Rectal smooth muscle tissue (tissue), 1 donor: Measurements from ENCODE around the gene DHCR7.
A peak's percentile ranks its signal among the peaks of the same experiment; 100 is the strongest.

Experiments
- H3K27ac ChIP-seq: one replicate; pipeline ENCODE4 v1.7.0; 2013; ENCODE audit warnings: low read depth, low read length, inconsistent platforms
- H3K27me3 ChIP-seq: one replicate; pipeline ENCODE4 v1.7.0; 2013; ENCODE audit warnings: low read length; ENCODE audit not compliant: control insufficient read depth, insufficient read depth
- H3K36me3 ChIP-seq: one replicate; pipeline ENCODE4 v1.7.0; 2013; ENCODE audit warnings: low read length; ENCODE audit not compliant: control insufficient read depth, insufficient read depth
- H3K4me1 ChIP-seq: one replicate; pipeline ENCODE4 v1.7.0; 2013; ENCODE audit warnings: low read length; ENCODE audit not compliant: control insufficient read depth, insufficient read depth
- H3K4me3 ChIP-seq: one replicate; pipeline ENCODE4 v1.7.0; 2013; ENCODE audit warnings: low read length
- H3K9ac ChIP-seq: one replicate; pipeline ENCODE4 v1.7.0; 2013; ENCODE audit warnings: low read length

Gene DHCR7

DNA sequence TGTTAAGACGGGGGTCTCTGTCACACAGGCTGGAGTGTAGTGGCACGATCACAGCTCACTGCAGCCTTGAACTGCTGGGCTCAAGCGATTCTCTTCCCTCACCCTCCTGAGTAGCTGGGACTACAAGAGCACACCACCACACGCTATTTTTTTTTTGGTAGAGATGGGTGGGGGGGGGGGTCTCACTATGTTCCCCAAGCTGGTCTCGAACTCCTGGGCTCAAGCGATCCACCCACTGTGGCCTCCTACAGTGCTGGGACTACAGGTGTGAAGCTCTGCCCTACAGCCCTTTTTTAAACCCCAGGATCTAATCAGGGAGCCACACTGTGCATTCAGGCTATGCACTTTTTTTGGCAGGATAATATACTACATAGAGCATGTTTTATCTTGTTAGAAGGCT, 1.4 kb upstream of the DHCR7 start:
- Histone ChIP-seq H3K27ac (no peak overlapping the region), H3K9ac (no peak overlapping the region), H3K4me1 (peaks cover 3% of the 10 kb centered on the region), H3K4me3 (peak overlapping the region; percentile 89), H3K27me3 (no peaks in the 10 kb centered on the region), H3K36me3 (no peaks in the 10 kb centered on the region)

- Histone ChIP-seq H3K27ac (no peak overlapping the region), H3K4me1 (no peaks in the 10 kb centered on the region), H3K9ac (no peak overlapping the region), H3K4me3 (peak overlapping the region; percentile 89), H3K36me3 (peaks cover 6% of the 10 kb centered on the region), H3K27me3 (no peaks in the 10 kb centered on the region)
Measured at GRCh38 chr11:71447791-71448256, 369 bp downstream of the DHCR7 start.

DNA sequence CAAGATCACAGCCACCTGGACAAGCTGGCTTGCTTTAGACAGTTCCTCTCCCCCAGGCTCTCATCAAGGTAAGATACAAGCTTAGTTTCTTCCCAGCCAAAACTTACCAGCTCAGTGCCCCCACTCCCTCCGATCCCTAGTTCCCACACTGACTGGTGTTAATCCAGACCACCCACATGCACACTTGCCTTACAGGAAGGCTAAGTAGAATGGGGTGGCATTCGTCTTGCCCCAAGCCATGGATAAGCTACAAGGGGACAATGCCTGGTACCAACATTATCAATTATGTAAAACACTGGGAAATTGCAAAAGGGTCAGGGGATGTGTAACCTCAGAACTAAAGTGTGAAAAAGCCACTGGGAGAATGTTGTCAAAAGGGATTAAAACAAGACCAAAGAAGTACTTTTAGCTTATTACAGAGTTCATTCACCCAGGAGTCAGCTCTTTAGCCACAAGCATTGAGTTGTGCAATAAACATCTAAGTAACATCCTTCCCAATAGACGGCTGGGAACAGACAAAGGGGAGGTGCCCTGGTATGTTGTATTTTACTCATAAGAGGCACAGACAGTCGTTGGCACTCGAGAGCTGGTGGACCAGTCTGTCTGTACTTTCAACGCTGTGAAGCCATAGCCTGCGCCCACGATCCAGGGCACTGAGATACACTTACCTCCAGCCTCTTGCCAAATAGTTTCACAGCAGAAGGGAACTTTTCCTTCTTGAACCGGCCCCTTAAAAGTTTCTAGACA, 1.1 kb downstream of the DHCR7 start:
- H3K27me3 ChIP-seq: no peaks in the 10 kb centered on the region
- H3K4me1 ChIP-seq: no peaks in the 10 kb centered on the region
- H3K27ac ChIP-seq: no peak overlapping the region
- no peak overlapping the region for H3K9ac ChIP-seq
- H3K36me3 ChIP-seq: peaks cover 6% of the 10 kb centered on the region
- peak overlapping the region; percentile 89 for H3K4me3 ChIP-seq

DNA sequence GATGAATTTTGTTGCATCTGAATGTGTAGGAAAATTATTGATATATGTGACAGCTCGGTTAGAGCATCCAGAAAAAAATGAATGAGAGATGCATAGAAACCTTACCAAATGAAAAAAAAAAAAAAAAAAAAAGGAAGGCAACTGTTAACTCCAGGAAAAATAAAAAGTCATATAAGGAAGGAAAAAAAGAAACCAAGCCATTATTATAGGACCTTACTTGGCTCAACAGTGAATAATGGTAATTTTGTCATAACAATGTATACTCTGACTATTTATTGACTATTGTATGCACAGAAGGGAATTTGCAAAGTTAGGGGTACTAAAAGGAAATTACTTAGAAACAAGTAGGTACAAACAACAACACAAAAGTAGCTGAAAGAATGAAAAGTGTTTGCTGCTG, 2.0 kb downstream of the DHCR7 start:
- H3K27ac ChIP-seq: no peak overlapping the region
- no peaks in the 10 kb centered on the region for H3K4me1 ChIP-seq
- H3K27me3 ChIP-seq: no peaks in the 10 kb centered on the region
- peaks cover 7% of the 10 kb centered on the region for H3K36me3 ChIP-seq
- no peak overlapping the region for H3K9ac ChIP-seq
- no peak overlapping the region for H3K4me3 ChIP-seq

- H3K36me3 ChIP-seq: peaks cover 15% of the 10 kb centered on the region
Measured at GRCh38 chr11:71444811-71445210, 3.4 kb downstream of the DHCR7 start.

DNA sequence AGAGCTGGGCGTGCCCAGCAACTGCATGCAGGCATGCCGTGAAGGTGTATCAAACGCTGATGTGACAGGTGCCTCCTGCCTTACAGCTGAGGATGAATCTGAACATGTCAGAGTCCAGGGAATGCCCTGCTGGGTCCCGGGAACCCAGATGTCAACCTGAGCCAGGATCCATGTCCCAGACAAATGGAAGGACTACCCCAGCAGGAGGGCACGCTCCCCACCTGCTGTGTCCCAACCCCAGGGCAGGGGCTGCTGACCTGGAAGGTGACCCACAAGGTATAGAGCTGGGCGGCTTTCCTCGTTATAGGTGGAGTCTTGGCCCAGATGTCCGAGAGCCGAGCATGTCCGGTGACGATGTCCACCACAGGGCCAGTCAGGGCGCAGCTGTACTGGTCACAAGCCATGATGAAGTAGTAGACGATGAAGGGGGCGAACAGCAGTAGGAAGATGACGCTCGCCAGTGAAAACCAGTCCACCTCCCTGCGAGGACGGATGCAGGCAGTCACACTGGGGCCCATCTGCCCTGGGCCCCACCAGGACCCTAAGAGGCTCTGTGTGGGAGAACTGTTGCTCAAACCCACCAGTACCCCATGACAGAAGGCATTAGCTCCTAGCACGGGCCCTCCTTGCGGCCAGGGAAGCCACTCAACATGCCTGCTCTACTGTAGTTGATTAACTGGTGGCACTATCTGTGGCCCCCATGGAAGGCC, 4.3 kb downstream of the DHCR7 start:
- Histone ChIP-seq H3K27ac (no peak overlapping the region), H3K36me3 (peaks cover 17% of the 10 kb centered on the region)

More at GRCh38 chr11:71444811-71445210, 3.4 kb downstream of the DHCR7 start:
- Histone ChIP-seq H3K27me3 (no peaks in the 10 kb centered on the region), H3K4me3 (no peak overlapping the region), H3K9ac (no peak overlapping the region), H3K27ac (no peak overlapping the region), H3K4me1 (no peaks in the 10 kb centered on the region)

DNA sequence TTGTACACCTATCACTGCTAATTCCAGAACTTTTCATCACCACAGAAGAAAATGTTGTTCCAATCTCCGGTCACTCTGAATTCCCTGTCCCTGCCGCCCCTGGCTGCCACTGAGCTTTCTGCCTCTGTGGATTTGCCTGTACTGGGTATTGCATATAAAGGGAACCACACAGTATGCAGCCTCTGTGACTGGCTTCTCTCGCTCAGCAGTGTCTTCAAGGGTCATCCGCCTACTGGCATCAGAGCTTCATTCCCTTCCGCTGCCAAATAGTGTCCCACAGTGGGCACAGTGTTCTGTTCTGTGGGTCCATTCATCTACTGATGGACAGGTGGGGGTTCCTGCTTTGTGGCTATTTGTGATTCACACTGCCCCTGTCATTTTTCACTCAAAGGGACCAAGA, 5.3 kb downstream of the DHCR7 start:
- no peak overlapping the region for H3K4me3 ChIP-seq
- no peaks in the 10 kb centered on the region for H3K4me1 ChIP-seq
- H3K27me3 ChIP-seq: no peaks in the 10 kb centered on the region
- peaks cover 19% of the 10 kb centered on the region for H3K36me3 ChIP-seq
- no peak overlapping the region for H3K27ac ChIP-seq
- no peak overlapping the region for H3K9ac ChIP-seq

More for the DNA sequence above, 4.3 kb downstream of the DHCR7 start:
- no peaks in the 10 kb centered on the region for H3K4me1 ChIP-seq
- no peak overlapping the region for H3K9ac ChIP-seq
- no peak overlapping the region for H3K4me3 ChIP-seq
- no peaks in the 10 kb centered on the region for H3K27me3 ChIP-seq

- Histone ChIP-seq H3K4me3 (no peak overlapping the region), H3K9ac (no peak overlapping the region), H3K27me3 (no peaks in the 10 kb centered on the region), H3K36me3 (peaks cover 19% of the 10 kb centered on the region), H3K4me1 (no peaks in the 10 kb centered on the region), H3K27ac (no peak overlapping the region)
Measured at GRCh38 chr11:71442123-71442522, 6.1 kb downstream of the DHCR7 start.

DNA sequence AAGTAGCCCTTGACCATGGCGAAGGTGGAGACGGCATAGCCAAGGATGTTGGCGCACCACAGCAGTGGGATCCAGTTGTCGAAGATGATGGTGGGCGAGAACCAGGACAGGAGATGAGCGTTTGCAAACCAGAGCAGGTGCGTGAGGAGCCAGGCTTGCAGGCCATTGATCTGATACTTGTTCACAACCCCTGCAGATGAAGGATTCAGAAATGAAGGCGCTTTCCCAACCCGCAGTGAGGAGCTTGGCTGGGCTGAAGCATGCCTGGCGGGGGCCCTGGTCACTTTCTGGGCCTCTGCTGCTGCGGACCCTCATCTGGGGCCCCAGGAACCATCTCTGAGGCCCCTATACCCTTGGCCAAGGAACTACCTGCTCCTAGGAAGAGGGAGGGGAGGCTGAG, 6.9 kb downstream of the DHCR7 start:
- no peaks in the 10 kb centered on the region for H3K4me1 ChIP-seq
- H3K4me3 ChIP-seq: no peak overlapping the region
- H3K27ac ChIP-seq: no peak overlapping the region
- peaks cover 19% of the 10 kb centered on the region for H3K36me3 ChIP-seq
- no peaks in the 10 kb centered on the region for H3K27me3 ChIP-seq
- no peak overlapping the region for H3K9ac ChIP-seq

GRCh38 chr11:71440021-71440755, 8.0 kb downstream of the DHCR7 start:
- H3K9ac ChIP-seq: no peak overlapping the region
- H3K27ac ChIP-seq: no peak overlapping the region
- no peak overlapping the region for H3K4me3 ChIP-seq
- H3K36me3 ChIP-seq: peaks cover 19% of the 10 kb centered on the region
- no peaks in the 10 kb centered on the region for H3K4me1 ChIP-seq
- H3K27me3 ChIP-seq: no peaks in the 10 kb centered on the region

GRCh38 chr11:71438650-71439049, 9.5 kb downstream of the DHCR7 start:
- Histone ChIP-seq H3K4me1 (no peaks in the 10 kb centered on the region), H3K4me3 (no peak overlapping the region), H3K9ac (no peak overlapping the region), H3K27ac (no peak overlapping the region), H3K36me3 (peaks cover 17% of the 10 kb centered on the region), H3K27me3 (no peaks in the 10 kb centered on the region)

DNA sequence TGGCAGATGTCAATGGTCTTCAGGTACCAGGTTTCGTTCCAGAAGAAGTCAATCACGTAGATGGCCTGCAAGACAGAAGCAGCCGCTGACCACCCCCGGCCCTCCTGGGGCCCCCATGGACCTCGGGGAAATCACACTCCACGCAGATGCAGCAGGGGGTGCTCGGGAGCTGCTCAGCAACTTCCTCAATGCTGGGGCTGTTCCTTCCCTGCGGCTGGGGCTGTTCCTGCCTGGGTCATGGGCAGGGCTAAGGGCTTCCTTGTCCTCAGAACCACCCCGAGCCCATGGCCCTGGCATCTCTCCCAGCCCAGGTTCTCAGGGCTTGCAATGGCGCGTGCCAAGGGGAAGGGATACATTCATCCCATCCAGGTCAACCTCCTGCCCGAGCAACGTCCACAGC, 10.3 kb downstream of the DHCR7 start:
- Histone ChIP-seq H3K4me3 (no peak overlapping the region), H3K36me3 (peaks cover 13% of the 10 kb centered on the region), H3K4me1 (no peaks in the 10 kb centered on the region), H3K27me3 (no peaks in the 10 kb centered on the region), H3K27ac (no peak overlapping the region), H3K9ac (no peak overlapping the region)
